Endothelial cell of umbilical vein (primary cell): ENCODE measurements around the gene PRR5. TPM values are rescaled to one million over a fixed set of nuclear protein-coding genes. Genes with fewer than 3 reads are reported as not detected.

ENCODE experiments used
- BruUV-seq: library from RNA; stranded (reverse); fragments of 400-500 nt; replicated peaks from 2 replicates; lab custom pipeline; 2021; lab: Mats Ljungman, UMichigan
- CTCF ChIA-PET: fragments of 300-600, 350-600 bp; sonication (Branson Sonifier 250); formaldehyde crosslinking; loops from one replicate; lab custom pipeline; 2021; ENCODE audit warnings: antibody characterized with exemption, inconsistent platforms; lab: Charles Lee
- POLR2A ChIA-PET: fragments of 300-600, 350-600 bp; sonication (Branson Sonifier 250); formaldehyde crosslinking; loops from one replicate; lab custom pipeline; 2021; ENCODE audit warnings: antibody characterized with exemption, inconsistent platforms; lab: Charles Lee
- DNase-seq: peaks from one replicate; pipeline ENCODE4 v3.0.0-alpha.2; 2011; ENCODE audit warnings: low read depth, low spot score
- FAIRE-seq: peaks from 2 replicates; lab custom pipeline; 2011; peaks lifted over from hg19 to GRCh38; lab: Jason Lieb, UNC
- H2AFZ ChIP-seq: 2 replicates; pipeline ENCODE4 v1.6.0; 2012; ENCODE audit warnings: low read depth, low read length, control low read depth, inconsistent platforms
- H3K27ac ChIP-seq: 2 replicates; pipeline ENCODE4 v1.5.1; 2011; ENCODE audit warnings: low read depth, mild to moderate bottlenecking, control low read depth, low read length, moderate library complexity; ENCODE audit not compliant: insufficient read depth
- H3K27me3 ChIP-seq, 2 experiments: 2 replicates each; pipeline versions ENCODE4 v1.6.0 to v1.6.1; 2011; ENCODE audit warnings: low read length in 2 of 2, mixed read lengths in 1 of 2; ENCODE audit not compliant: control insufficient read depth in 2 of 2, insufficient read depth in 2 of 2
- H3K36me3 ChIP-seq, 2 experiments: 2 replicates in 1 of 2; 3 replicates in 1 of 2; pipeline ENCODE4 v1.5.1; 2011; ENCODE audit warnings: low read length in 2 of 2, mild to moderate bottlenecking in 1 of 2, moderate library complexity in 1 of 2; ENCODE audit not compliant: control insufficient read depth in 2 of 2, insufficient read depth in 2 of 2; ENCODE audit errors: extremely low read depth in 1 of 2
- H3K4me1 ChIP-seq: 3 replicates; pipeline ENCODE4 v1.5.1; 2011; ENCODE audit warnings: mild to moderate bottlenecking, low read length; ENCODE audit not compliant: control insufficient read depth, insufficient read depth; ENCODE audit errors: extremely low read depth
- H3K4me2 ChIP-seq: 2 replicates; pipeline ENCODE4 v1.6.1; 2011; ENCODE audit warnings: low read length, control low read depth, mixed read lengths; ENCODE audit not compliant: insufficient read depth
- H3K4me3 ChIP-seq, 3 experiments: fragments of 200-600 bp in 1 of 3; sonication (generic), shearing (Covaris generic) in 1 of 3; replicated peaks in 1 of 3; 2 replicates each; pipeline ENCODE4 v1.5.1; 2011 to 2016; ENCODE audit warnings: control low read depth in 3 of 3, low read length in 3 of 3, mild to moderate bottlenecking in 2 of 3, inconsistent platforms in 1 of 3, low read depth in 1 of 3, moderate library complexity in 1 of 3; ENCODE audit not compliant: insufficient read depth in 1 of 3
- H3K79me2 ChIP-seq: 2 replicates; pipeline ENCODE4 v1.6.0; 2012; ENCODE audit warnings: low read length, inconsistent platforms; ENCODE audit not compliant: control insufficient read depth, insufficient read depth
- H3K9ac ChIP-seq: replicated peaks from 2 replicates; pipeline ENCODE3; 2011; ENCODE audit warnings: low read length, control low read depth; ENCODE audit not compliant: insufficient read depth; ENCODE audit errors: extremely low read depth
- H3K9me1 ChIP-seq: replicated peaks from 3 replicates; pipeline ENCODE4 v1.6.0; 2011; ENCODE audit warnings: mild to moderate bottlenecking, low read length; ENCODE audit not compliant: control insufficient read depth, insufficient read depth; ENCODE audit errors: extremely low read depth
- H3K9me3 ChIP-seq: replicated peaks from 2 replicates; pipeline ENCODE4 v1.5.1; 2012; ENCODE audit warnings: low read length, inconsistent platforms; ENCODE audit not compliant: control insufficient read depth, insufficient read depth
- H4K20me1 ChIP-seq: replicated peaks from 2 replicates; pipeline ENCODE3; 2011; ENCODE audit warnings: mild to moderate bottlenecking, low read length; ENCODE audit not compliant: control insufficient read depth, insufficient read depth; ENCODE audit errors: extremely low read depth
- CTCF ChIP-seq, 2 donors: IDR thresholded peaks; 1 replicate in 1 of 2; 2 replicates in 1 of 2; pipeline ENCODE4 v1.5.1; 2011; ENCODE audit warnings: low read length in 2 of 2, mild to moderate bottlenecking in 2 of 2, moderate library complexity in 2 of 2, control low read depth in 1 of 2, inconsistent platforms in 1 of 2, low read depth in 1 of 2; ENCODE audit not compliant: insufficient read depth in 1 of 2; ENCODE audit errors: extremely low read depth in 1 of 2
- EZH2 ChIP-seq: IDR thresholded peaks from 2 replicates; pipeline ENCODE4 v1.6.1; 2012; ENCODE audit warnings: borderline replicate concordance, low read depth, mild to moderate bottlenecking, moderate library complexity, low read length, inconsistent platforms; ENCODE audit not compliant: severe bottlenecking
- FOS ChIP-seq: IDR thresholded peaks from 2 replicates; pipeline ENCODE4 v1.6.1; 2011; ENCODE audit warnings: mild to moderate bottlenecking, low read length, moderate library complexity, borderline replicate concordance; ENCODE audit not compliant: insufficient read depth
- GATA2 ChIP-seq: IDR thresholded peaks from 2 replicates; pipeline ENCODE4 v1.7.0; 2011; ENCODE audit warnings: low read depth, mild to moderate bottlenecking, moderate library complexity, mixed read lengths, low read length; ENCODE audit not compliant: insufficient read length, insufficient read depth
- JUN ChIP-seq: IDR thresholded peaks from 2 replicates; pipeline ENCODE4 v1.6.1; 2011; ENCODE audit warnings: borderline replicate concordance, low read depth; ENCODE audit not compliant: insufficient read length, insufficient read depth
- MAX ChIP-seq: IDR thresholded peaks from 2 replicates; pipeline ENCODE4 v1.6.1; 2011; ENCODE audit not compliant: insufficient read depth, insufficient read length
- MYC ChIP-seq: IDR thresholded peaks from one replicate; pipeline ENCODE4 v1.6.1; 2011; ENCODE audit warnings: mild to moderate bottlenecking, low read depth, low read length
- POLR2A ChIP-seq: IDR thresholded peaks from 2 replicates; pipeline ENCODE4 v1.6.1; 2012; ENCODE audit warnings: low read depth, mild to moderate bottlenecking, control low read depth, low read length
- POLR2AphosphoS5 ChIP-seq: IDR thresholded peaks from 2 replicates; pipeline ENCODE4 v1.6.1; 2012; ENCODE audit warnings: low read depth, mild to moderate bottlenecking, control low read depth, low read length, moderate library complexity; ENCODE audit not compliant: insufficient read depth
- dilution Hi-C: fragments of 300-500 bp; cut with MboI; formaldehyde crosslinking; loops from one replicate; pipeline ENCODE4 v1.15.0; 2019; ENCODE audit warnings: low sequenced_read_pairs; ENCODE audit not compliant: extremely low pct_ligation_motif_present
- intact Hi-C: fragments of 100-400 bp; cut with micrococcal nuclease; formaldehyde crosslinking; loops from one replicate; pipeline ENCODE4 v1.10.0; 2022
- polyA plus RNA-seq, 4 experiments: library from polyadenylated mRNA; depleted of rRNA in 3 of 4; stranded (reverse) in 3 of 4; unstranded in 1 of 4; fragments of >200 nt; gene quantifications; 2 replicates each; pipeline versions ENCODE4 v1.2.1 to v1.2.3, GENCODE V29; 2011 to 2012; ENCODE audit warnings: missing spikeins in 1 of 4
- total RNA-seq: library from RNA; stranded (reverse); gene quantifications from 2 replicates; pipeline ENCODE4 v1.2.3, GENCODE V29; 2021

Gene PRR5
- total and polyA plus RNA-seq, 2 donors (not counting 3 experiments of a cell fraction or from before 2014, with no cell fraction given): 4.3 to 9.0 TPM

- H3K9me3 ChIP-seq: no peaks in the 10 kb centered on the region
- ChIA-PET CTCF (no interaction called here), POLR2A (no interaction called here)
- DNase-seq (no peak), FAIRE-seq (no peak)
- H3K79me2 ChIP-seq: no peaks in the 10 kb centered on the region
- no peak overlapping the region for H3K4me3 ChIP-seq
- H3K4me1 ChIP-seq: no peaks in the 10 kb centered on the region
- no peaks in the 10 kb centered on the region for H3K36me3 ChIP-seq
- no peak overlapping the region for H3K27ac ChIP-seq
- dilution Hi-C loops (no loop called here), intact Hi-C loops (no loop called here)
- TF ChIP-seq POLR2A (no peak), GATA2 (no peak), MYC (no peak), EZH2 (no peak), POLR2AphosphoS5 (no peak), MAX (no peak), JUN (no peak), FOS (no peak), CTCF (IDR thresholded peaks at IDR 0.05; ENCODE audit: extremely low read depth in 1 of 2, insufficient read depth in 1 of 2, low read depth in 1 of 2, low read length in 2 of 2) (no peak)
- H4K20me1 ChIP-seq: no peaks in the 10 kb centered on the region
- BruUV-seq: no TSS peak
- H3K4me2 ChIP-seq: no peak overlapping the region
- no peaks in the 10 kb centered on the region for H3K9me1 ChIP-seq
- H3K27me3 ChIP-seq: no peaks in the 10 kb centered on the region
- H2AFZ ChIP-seq: no peak overlapping the region
- H3K9ac ChIP-seq: no peak overlapping the region
These were observed 74.8 kb downstream of the PRR5 start for GRCh38 chr22:44776605-44777363.
